ENCODE results near the gene DNAH10.
"Not testable (repeated sequence)": the region's sequence is repeated elsewhere in the genome, so short reads cannot be mapped to it uniquely, and the experiment has no call there.

Gene DNAH10

DNA sequence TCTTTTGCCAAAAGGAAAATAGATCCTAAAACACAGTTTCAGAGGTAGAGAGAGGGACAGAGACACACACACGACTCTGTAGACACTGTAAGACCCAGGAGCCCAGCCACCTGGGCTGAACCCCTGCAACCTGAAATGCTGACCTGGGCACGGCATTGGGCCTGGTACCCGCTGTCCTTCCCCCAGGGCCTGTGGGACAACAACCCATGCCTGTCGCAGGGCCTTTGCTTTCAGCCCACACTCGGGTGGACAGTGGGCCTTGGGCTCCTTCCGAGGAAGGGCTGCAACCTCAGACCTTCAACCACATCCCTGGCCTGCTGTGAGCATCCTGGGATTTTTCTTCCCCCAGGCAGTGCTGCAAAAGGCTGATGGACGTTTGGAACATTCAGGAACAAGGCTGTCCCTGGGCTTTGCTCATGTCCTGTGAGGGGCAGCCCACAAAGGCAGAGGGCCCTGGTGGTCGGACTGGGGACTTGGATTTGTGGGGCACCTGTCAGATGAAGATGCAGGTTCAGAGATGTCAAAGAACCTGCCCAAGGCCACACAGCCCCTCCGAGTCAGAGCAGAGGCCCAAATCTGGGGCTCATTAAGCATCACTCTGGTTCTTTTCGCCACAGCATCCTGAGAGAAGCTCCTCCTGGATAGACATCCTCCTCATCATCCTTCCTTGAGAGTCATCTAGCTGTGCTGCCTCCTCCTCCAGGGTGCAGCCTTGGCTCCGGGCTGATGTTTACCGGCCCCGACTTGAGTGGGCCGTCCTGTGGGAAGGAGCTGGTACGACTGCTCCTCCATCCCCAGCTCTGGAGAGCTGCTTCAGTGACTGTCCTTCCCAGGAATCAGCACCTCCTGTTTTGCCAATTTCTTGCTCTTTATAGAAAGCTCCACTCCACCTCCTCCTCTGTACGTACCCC lies 177.9 kb downstream of the DNAH10 start:
- DNase-seq, result no peak

DNA sequence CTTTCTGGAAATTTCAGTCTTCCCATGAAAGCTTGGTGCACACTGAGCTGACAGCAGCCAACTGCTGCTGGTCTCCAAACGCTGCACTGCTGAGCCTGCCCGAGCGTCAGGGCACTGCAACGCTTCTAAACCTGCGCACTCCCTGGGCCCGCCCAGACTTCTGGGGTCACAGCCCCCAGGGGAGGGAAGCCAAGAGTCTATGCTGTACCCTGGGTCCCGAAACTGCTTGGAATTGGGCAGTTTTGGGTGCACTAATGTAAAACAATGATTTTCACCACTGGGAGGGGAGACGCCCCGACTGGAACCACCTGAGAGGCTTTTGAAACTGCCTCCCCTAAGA lies 178.5 kb downstream of the DNAH10 start:
- no peak for DNase-seq

GRCh38 chr12:123941000-123941399 lies 178.9 kb downstream of the DNAH10 start:
- DNase-seq, result no peak

DNA sequence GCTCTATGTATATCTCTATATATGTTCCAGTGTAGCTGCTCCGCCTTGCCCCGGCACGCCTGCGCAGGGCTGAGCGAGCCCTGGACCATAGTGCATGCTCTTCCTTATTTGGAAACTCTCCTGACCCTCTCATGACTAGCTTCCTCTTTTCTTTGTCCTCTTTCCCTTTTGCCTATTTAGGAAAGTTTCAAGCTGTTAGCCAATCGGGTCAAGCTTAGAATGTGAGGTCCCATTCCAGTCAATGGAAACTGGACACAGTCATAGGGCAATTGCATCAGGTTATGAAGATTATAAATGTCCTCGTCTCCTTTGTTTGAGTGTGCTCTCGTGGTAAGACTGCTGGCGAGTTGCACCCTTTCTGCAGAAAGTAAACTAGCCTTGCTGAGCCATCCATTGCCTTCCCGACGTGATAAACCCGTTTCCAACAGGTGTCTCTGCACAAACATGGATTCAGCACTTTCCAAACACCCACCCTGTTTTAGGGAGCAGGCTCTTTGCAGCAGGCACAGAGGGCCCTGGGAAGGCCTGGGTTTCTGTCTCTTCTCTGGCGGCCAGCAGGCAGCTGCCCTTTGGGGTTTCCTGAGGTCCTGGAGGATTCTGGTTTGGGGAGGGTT lies 179.6 kb downstream of the DNAH10 start:
- DNase-seq, result no peak

GRCh38 chr12:123942238-123942653 lies 180.1 kb downstream of the DNAH10 start:
- no peak for DNase-seq

GRCh38 chr12:123942911-123943648 lies 181.0 kb downstream of the DNAH10 start:
- DNase-seq, result no peak

- DNase-seq, result no peak
Observed at GRCh38 chr12:123943816-123944215, 181.7 kb downstream of the DNAH10 start.

- DNase-seq, result no peak
Observed at GRCh38 chr12:123944696-123945095, 182.6 kb downstream of the DNAH10 start.

GRCh38 chr12:123945287-123946151 lies 183.4 kb downstream of the DNAH10 start:
- DNase-seq, result no peak

DNA sequence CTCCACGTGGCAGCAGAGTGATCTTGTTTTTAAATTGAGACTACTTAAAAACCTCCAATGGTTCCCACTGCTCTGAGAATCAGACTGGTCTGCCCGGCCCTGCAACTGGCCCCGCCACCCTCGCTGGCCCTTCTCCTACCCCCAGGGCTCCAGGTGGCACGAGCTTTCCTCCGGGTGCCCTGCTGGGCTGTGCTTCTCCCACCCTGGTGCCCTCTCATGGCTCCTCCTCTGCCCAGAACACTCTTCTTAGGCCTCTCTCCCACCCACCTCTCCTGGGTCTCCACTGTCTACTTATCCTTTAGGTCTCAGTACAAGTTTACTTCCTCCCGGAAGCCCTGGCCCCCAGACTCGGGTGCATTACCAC lies 184.0 kb downstream of the DNAH10 start:
- DNase-seq, result no peak

DNA sequence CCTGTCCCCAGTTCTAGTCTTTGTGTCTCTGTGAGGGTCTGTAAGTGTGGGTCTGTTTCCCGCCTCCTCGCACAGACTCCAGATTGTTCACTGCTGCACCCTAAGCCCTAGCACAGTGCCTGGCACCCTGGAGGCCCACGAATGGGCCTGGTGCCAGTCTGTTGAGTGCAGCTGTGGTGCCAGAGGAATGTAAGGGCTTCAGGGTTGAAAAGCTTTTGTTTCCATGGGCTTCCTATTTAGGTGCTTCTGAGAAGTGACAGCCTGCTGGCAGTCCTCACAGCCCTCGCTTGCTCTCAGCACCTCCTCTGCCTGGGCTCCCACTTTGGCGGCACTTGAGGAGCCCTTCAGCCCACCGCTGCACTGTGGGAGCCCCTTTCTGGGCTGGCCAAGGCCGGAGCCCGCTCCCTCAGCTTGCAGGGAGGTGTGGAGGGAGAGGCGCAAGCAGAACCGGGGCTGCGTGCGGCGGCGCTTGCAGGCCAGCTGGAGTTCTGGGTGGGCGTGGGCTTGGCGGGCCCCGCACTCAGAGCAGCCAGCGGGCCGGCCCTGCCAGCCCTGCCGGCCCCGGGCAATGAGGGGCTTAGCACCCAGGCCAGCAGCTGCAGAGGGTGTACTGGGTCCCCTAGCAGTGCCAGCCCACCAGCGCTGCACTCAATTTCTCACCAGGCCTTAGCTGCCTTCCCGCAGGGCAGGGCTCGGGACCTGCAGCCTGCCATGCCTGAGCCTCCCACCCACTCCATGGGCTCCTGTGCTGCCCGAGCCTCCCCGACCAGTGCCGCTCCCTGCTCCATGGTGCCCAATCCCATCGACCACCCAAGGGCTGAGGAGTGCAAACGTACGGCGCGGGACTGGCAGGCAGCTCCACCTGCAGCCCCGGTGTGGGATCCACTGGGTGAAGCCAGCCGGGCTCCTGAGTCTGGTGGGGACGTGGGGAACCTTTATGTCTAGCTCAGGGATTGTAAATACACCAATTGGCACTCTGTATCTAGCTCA lies 184.7 kb downstream of the DNAH10 start:
- DNase-seq, result not testable (repeated sequence)

- not testable (repeated sequence) for DNase-seq
Observed at GRCh38 chr12:123947531-123947930, 185.4 kb downstream of the DNAH10 start.

DNA sequence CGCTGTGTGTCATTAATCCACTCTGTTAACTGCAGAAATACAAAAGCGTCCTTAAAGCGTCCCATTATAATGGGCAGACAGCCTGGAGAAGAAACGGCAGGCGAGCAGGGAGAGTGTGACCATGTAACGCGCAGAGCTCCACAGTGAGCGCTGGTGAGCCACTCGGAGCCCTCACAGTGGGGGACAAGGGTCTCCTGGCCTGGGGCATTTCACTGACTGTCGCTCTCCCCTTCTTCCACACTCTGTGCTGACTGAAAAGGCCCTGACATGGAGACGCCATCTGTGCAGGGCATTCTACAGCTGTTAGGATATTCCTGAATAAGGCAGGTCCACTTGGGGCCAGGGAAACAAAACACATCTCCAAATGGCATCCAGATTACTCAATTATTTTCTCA lies 186.3 kb downstream of the DNAH10 start:
- no peak for DNase-seq

DNA sequence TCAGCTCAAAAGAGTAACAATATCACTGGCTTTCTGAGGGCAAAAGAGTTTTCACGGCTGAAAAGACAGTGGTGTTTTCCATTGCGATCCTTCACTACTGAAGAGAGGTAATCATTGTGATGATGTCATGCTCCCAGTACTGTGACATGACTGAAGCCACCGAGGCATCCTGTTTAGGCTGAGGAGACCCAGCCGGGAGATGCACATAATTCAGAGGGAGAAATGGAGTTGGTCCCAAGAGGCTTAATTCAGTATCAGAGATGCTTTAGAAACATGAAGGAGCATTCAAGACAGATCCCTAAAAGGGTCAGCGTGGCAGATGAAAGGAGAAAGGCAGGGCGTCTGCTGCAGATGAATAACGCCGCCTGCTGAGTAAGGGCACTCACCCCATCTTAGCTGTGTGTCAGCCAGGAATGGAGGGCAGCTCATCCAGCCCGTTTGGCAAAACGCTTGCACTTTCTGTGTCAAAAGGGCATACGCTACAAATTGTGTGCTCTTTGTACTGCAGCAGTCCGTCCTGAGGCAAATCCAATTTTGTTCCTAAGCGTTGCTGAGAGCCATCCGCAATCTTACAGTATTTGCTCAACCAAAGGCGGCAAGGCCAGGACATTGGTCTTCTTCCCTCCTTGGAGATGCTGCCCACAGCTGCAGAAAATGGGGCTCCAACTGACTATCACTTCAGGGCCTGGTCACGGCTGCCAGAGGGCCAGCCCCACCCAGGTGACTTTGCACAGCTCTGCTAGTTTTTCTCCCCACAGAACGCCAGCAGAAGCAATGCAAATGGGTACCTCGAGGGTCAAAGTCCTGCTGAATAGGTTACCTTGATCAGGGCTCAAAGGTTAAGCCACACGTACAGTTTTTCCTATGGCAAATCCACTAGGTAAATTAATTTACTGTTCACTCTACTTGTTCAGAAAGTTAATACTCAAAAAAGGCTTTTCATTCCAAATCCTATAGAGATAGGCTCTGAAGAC lies 187.0 kb downstream of the DNAH10 start:
- DNase-seq, result no peak

DNA sequence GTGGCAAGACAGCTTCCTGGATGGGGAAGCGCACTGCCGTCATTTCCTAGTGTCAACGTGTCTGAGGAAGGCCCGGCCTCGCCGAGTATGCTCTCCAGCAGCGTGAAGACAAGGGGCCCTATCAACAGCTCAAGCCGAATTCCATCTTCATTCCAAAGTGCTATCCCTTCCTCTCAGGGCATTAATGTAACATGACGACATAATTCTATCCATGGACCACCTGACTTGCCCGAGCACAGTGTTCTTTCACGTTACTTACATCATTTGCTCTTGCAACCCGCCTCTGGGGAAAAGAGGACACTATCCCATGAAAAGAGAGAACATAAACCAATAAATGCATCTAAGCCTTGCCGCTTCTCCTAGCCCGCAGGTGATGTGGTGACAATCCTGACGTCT lies 187.7 kb downstream of the DNAH10 start:
- DNase-seq, result no peak

DNA sequence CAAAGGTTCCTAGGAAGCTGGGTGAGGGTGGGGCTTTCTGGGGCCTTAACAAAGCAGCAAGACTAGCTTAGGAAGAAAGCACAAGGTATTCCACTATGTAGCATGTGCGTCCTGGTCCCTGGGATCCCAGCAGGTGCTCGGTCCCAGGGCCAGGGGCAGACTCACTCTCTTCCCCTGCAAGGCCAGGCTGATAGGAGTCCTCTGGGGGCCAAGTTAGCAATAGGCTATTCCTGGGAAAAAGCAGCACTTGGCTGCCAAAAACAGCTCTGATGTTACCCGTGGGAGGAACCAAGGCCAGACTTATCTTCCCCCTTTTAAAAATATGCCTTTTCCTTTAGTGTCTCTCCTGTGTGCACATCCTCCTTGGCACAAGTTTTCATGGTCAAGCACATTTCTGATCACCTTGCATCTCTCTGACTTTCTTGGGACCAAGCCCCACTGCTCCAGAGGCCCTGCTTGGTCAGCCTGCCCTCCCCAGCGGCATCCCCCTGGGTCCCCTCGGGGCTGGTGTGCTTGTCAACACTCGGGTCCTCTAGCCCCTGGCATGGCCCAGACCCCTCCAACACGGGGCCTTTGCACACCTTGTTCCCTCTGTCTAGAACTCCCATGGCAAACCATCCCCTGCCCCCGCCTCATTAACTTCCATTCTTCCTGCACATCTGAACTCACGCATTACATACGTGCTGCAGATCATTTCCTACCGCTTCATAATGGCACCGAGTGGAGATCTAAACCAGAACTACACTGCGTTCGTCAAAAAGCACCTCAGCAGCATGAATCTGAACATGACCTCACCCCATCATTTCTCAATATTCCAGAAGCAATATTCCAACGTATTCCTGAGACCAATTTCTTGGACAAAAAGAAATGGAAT lies 188.6 kb downstream of the DNAH10 start:
- DNase-seq, result no peak

DNA sequence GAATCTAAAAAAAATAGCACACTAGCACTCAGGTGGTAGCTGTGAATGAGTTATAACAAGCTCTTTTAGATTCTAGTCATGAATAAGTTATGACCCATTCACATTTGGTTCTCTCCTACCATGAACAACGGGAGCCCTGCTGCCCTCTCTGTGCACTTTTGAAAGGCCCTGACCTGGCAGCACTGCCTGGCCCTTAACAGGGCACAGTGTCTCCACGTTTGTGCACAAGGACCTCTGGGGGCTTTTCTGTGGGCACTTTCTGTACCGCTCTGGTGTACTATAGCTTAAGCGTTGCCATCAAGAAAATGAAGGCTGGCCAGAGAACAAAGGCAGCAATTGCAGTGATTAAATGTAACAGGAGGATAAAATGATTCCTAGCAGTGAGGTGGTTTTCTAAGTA lies 189.4 kb downstream of the DNAH10 start:
- DNase-seq, result no peak

- DNase-seq, result no peak
Observed at GRCh38 chr12:123952037-123952436, 189.9 kb downstream of the DNAH10 start.

- DNase-seq, result no peak
Observed at GRCh38 chr12:123954647-123955350, 192.7 kb downstream of the DNAH10 start.

All from stimulated activated CD4-positive, alpha-beta T cell treated with anti-CD3 and anti-CD28 coated beads, Interleukin-2, amount 100 ng/mL, for 24 hours (primary cell).